ENCODE measurements around the gene FAM168A.

- TF ChIP-seq CTCF (conservative IDR thresholded peaks at IDR 0.05 in 1 of 2, IDR thresholded peaks at IDR 0.05 in 1 of 2; ENCODE audit: low read depth in 1 of 2, low read length in 2 of 2) (no peak), EZH2 (IDR thresholded peaks at IDR 0.05; ENCODE audit: low read length, missing control alignments) (no peak)
Measured at GRCh38 chr11:73404506-73405145, 193.3 kb downstream of the FAM168A start.
